Measurements from ENCODE around the gene RFX7.

RFX7 gene

DNA sequence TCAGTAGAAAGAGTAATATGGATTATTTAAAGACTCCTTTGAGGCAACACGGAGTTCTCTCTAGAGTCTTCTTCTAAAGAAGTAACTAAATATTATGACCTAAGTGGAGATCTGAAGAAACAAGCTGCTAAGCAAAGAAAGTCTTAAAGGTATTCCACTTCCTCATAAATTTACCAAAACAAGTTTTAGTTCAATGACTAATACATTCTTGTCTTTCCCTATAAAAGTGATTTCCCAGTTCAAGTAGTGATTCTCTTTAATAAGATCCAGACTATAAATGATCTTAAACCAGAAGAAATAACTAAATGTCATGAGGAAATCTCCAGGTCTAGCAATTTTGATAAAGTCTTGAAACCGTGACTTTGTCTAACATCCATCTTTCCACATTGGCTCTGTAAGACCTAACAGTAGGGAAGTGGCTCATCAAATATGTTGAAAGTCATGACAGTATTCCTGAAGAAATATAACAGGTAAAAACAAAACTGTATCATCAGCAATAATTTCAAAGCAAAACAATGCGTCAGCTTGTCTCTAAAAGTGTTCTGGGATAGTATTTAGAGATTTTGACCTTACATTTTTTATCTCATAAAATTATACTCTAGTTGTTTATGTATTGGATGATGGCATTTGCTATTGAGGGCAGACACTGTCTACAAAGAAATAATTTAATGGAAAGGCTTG, 198.5 kb downstream of the RFX7 start:
- no peak for TF ChIP-seq TAF1 (IDR thresholded peaks at IDR 0.05; ENCODE audit: low read depth)
- TF ChIP-seq, protein P1, sequence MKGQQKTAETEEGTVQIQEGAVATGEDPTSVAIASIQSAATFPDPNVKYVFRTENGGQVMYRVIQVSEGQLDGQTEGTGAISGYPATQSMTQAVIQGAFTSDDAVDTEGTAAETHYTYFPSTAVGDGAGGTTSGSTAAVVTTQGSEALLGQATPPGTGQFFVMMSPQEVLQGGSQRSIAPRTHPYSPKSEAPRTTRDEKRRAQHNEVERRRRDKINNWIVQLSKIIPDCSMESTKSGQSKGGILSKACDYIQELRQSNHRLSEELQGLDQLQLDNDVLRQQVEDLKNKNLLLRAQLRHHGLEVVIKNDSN (IDR thresholded peaks at IDR 0.05) = no peak
- TF ChIP-seq RAD21 (IDR thresholded peaks at IDR 0.05; ENCODE audit: low read depth) = no peak
- no peak for TF ChIP-seq YY1 (IDR thresholded peaks at IDR 0.05; ENCODE audit: low read depth)
- TF ChIP-seq, protein P2, sequence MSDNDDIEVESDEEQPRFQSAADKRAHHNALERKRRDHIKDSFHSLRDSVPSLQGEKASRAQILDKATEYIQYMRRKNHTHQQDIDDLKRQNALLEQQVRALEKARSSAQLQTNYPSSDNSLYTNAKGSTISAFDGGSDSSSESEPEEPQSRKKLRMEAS (IDR thresholded peaks at IDR 0.05) = no peak
- TF ChIP-seq CREB1 (IDR thresholded peaks at IDR 0.05; ENCODE audit: low read depth) = no peak
- TF ChIP-seq ZBTB7A (IDR thresholded peaks at IDR 0.05; ENCODE audit: low read depth) = no peak
- no peak for TF ChIP-seq TEAD4 (IDR thresholded peaks at IDR 0.05)
- TF ChIP-seq NFIC (IDR thresholded peaks at IDR 0.05) = no peak
- no peak for TF ChIP-seq FOXM1 (IDR thresholded peaks at IDR 0.05; ENCODE audit: borderline replicate concordance, low read depth)
- TF ChIP-seq EGR1 (IDR thresholded peaks at IDR 0.05) = no peak
- no peak for TF ChIP-seq TCF12 (IDR thresholded peaks at IDR 0.05; ENCODE audit: low read depth)
- no peak for TF ChIP-seq CEBPB (IDR thresholded peaks at IDR 0.05)
- no peak for TF ChIP-seq EP300 (IDR thresholded peaks at IDR 0.05; ENCODE audit: borderline replicate concordance)
- TF ChIP-seq, protein P3, sequence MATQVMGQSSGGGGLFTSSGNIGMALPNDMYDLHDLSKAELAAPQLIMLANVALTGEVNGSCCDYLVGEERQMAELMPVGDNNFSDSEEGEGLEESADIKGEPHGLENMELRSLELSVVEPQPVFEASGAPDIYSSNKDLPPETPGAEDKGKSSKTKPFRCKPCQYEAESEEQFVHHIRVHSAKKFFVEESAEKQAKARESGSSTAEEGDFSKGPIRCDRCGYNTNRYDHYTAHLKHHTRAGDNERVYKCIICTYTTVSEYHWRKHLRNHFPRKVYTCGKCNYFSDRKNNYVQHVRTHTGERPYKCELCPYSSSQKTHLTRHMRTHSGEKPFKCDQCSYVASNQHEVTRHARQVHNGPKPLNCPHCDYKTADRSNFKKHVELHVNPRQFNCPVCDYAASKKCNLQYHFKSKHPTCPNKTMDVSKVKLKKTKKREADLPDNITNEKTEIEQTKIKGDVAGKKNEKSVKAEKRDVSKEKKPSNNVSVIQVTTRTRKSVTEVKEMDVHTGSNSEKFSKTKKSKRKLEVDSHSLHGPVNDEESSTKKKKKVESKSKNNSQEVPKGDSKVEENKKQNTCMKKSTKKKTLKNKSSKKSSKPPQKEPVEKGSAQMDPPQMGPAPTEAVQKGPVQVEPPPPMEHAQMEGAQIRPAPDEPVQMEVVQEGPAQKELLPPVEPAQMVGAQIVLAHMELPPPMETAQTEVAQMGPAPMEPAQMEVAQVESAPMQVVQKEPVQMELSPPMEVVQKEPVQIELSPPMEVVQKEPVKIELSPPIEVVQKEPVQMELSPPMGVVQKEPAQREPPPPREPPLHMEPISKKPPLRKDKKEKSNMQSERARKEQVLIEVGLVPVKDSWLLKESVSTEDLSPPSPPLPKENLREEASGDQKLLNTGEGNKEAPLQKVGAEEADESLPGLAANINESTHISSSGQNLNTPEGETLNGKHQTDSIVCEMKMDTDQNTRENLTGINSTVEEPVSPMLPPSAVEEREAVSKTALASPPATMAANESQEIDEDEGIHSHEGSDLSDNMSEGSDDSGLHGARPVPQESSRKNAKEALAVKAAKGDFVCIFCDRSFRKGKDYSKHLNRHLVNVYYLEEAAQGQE (IDR thresholded peaks at IDR 0.05; ENCODE audit: low read depth) = no peak

DNA sequence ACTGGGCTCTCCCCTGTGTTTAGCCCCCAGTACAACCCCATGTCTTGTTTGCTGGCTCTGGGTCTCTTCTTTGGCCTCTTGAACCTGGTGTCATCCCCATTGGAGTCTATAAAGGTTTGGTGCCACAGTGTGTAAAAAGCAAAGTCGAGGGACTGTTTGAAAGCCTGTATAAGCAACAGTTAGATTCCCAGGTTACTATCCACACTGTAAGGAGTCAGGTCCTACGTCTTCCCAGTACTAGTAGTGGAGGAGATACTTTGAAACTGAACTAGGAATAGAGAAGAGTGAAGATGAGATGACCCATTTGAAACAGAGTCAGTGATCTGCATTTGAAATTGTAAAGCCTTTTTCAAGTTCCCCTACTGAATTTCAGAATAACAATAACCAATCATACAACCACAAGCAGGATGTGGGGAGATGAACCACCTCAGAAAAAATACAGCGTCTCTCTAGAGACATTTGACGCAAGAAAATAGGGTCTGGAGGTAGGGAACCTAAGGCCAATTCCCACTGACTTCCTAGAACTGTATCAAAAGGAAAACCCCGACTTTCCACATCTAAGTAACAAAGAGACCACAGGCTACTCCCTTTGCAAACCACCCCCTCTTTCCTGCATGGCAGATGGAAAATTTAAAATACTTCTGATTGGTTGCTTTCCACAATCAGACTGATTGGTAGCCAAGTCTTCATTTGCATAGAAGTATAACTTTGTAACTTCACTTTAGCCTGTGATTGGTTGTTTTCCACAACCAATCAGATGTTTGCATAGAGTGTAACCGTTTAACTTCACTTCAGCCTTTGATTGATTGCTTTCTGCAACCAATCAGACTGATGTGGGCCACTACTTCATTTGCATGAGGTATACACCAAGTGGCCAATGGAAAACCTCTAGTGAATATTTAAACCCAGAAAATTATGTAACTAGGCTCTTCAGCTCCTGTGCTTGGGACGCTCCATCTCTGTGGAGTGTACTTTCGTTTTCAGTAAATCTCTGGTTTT, 200.4 kb downstream of the RFX7 start:
- TF ChIP-seq EP300 (IDR thresholded peaks at IDR 0.05; ENCODE audit: borderline replicate concordance) (no peak), CEBPB (IDR thresholded peaks at IDR 0.05) (no peak), YY1 (IDR thresholded peaks at IDR 0.05; ENCODE audit: low read depth) (no peak), EGR1 (IDR thresholded peaks at IDR 0.05) (no peak), TCF12 (IDR thresholded peaks at IDR 0.05; ENCODE audit: low read depth) (no peak), RAD21 (IDR thresholded peaks at IDR 0.05; ENCODE audit: low read depth) (no peak), TEAD4 (IDR thresholded peaks at IDR 0.05) (no peak)
- TF ChIP-seq, protein P1 (IDR thresholded peaks at IDR 0.05) = no peak

DNA sequence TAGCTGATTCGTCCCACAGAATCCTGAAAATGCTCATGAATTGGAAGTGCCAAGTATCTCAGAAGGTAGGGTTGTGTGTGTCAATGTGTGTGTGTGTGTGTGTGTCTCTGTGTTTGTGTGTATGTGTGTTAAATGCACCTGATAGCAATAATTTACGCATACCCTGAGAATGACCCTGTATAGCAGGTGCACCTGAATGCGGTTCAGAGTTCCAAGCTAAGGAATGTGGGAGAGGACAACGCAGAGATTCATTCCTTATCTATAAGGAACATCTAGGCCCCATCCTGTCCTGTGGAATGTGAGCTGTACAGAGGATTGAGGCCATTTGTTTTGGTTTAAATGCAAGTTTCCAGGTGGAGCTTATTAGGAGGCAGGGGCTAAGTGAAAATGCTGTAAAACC, 201.2 kb downstream of the RFX7 start:
- no peak for TF ChIP-seq TCF12 (IDR thresholded peaks at IDR 0.05; ENCODE audit: low read depth)
- no peak for TF ChIP-seq ZBTB7A (IDR thresholded peaks at IDR 0.05; ENCODE audit: low read depth)
- TF ChIP-seq, protein P2 (IDR thresholded peaks at IDR 0.05) = no peak
- no peak for TF ChIP-seq NFIC (IDR thresholded peaks at IDR 0.05)

DNA sequence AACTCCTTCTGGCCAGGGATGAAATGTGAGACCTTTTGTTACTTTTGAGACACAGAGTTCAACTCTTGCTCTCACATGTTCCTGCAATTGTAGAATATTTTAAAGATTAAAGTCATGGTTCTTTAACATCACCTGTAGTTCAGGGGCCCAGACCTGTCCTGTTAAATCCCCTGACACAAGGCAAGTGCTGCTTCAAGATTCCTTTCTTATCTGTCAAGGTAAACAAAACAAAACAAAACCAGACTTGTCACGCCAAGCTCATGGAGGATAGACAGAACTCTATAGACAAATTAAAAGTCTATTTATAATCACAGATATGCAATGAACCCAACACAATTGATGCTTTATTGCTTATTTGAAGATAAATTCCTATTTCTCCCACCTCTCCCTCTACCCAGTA, 201.6 kb downstream of the RFX7 start:
- TF ChIP-seq, protein P1 (IDR thresholded peaks at IDR 0.05) = no peak
- no peak for TF ChIP-seq CEBPB (IDR thresholded peaks at IDR 0.05)
- TF ChIP-seq YY1 (IDR thresholded peaks at IDR 0.05; ENCODE audit: low read depth) = no peak
- no peak for TF ChIP-seq RAD21 (IDR thresholded peaks at IDR 0.05; ENCODE audit: low read depth)
- no peak for TF ChIP-seq NFIC (IDR thresholded peaks at IDR 0.05)
- TF ChIP-seq TCF12 (IDR thresholded peaks at IDR 0.05; ENCODE audit: low read depth) = no peak
- TF ChIP-seq, protein P2 (IDR thresholded peaks at IDR 0.05) = no peak
- TF ChIP-seq EGR1 (IDR thresholded peaks at IDR 0.05) = no peak
- no peak for TF ChIP-seq CREB1 (IDR thresholded peaks at IDR 0.05; ENCODE audit: low read depth)
- TF ChIP-seq, protein P3 (IDR thresholded peaks at IDR 0.05; ENCODE audit: low read depth) = no peak

Data from Ishikawa (cell line).